Hepatocyte (in vitro differentiated cells): Measurements from ENCODE around the gene KRTAP17-1. TPM values are rescaled to one million over a fixed set of nuclear protein-coding genes. Genes with fewer than 3 reads are reported as not detected.
"Not testable (repeated sequence)": the region's sequence is repeated elsewhere in the genome, so short reads cannot be mapped to it uniquely, and the experiment has no call there.

Experiments
- DNase-seq: peaks from one replicate; pipeline ENCODE4 v3.0.0-alpha.2; 2016; ENCODE audit warnings: low spot score
- H2AFZ ChIP-seq: fragments of 200-600 bp; sonication (generic); 2 replicates; pipeline ENCODE4 v1.6.0; 2016; ENCODE audit warnings: antibody characterized with exemption, mild to moderate bottlenecking
- H3K27ac ChIP-seq: fragments of 200-600 bp; sonication (generic); 2 replicates; pipeline ENCODE4 v1.5.1; 2016; ENCODE audit warnings: mild to moderate bottlenecking
- H3K27me3 ChIP-seq: fragments of 200-600 bp; sonication (generic); 2 replicates; pipeline ENCODE4 v1.6.1; 2016
- H3K36me3 ChIP-seq: fragments of 200-600 bp; sonication (generic); replicated peaks from 2 replicates; pipeline ENCODE4 v1.5.1; 2016; ENCODE audit warnings: low read depth; ENCODE audit not compliant: insufficient read depth
- H3K4me1 ChIP-seq: fragments of 200-600 bp; sonication (generic); 2 replicates; pipeline ENCODE4 v1.5.1; 2016; ENCODE audit warnings: mild to moderate bottlenecking, moderate library complexity; ENCODE audit not compliant: insufficient read depth
- H3K4me2 ChIP-seq: fragments of 200-600 bp; sonication (generic); 2 replicates; pipeline ENCODE4 v1.6.0; 2016
- H3K4me3 ChIP-seq: fragments of 200-600 bp; sonication (generic); 2 replicates; pipeline ENCODE4 v1.5.1; 2016; ENCODE audit warnings: mild to moderate bottlenecking
- H3K79me2 ChIP-seq: fragments of 200-600 bp; sonication (generic); 2 replicates; pipeline ENCODE4 v1.6.0; 2017; ENCODE audit warnings: mild to moderate bottlenecking
- H3K9me2 ChIP-seq: fragments of 200-600 bp; sonication (generic); replicated peaks from 2 replicates; pipeline ENCODE4 v1.6.0; 2017; ENCODE audit warnings: mild to moderate bottlenecking; ENCODE audit not compliant: insufficient read depth
- H3K9me3 ChIP-seq: fragments of 200-600 bp; sonication (generic); 2 replicates; pipeline ENCODE4 v1.5.1; 2016; ENCODE audit warnings: low read depth, mild to moderate bottlenecking
- H4K20me1 ChIP-seq: fragments of 200-600 bp; sonication (generic); 2 replicates; pipeline ENCODE4 v1.6.0; 2016; ENCODE audit warnings: mild to moderate bottlenecking; ENCODE audit not compliant: insufficient read depth, poor library complexity, severe bottlenecking
- CTCF ChIP-seq: fragments of 200-600 bp; sonication (generic); IDR thresholded peaks from 2 replicates; pipeline ENCODE4 v1.5.1; 2016; ENCODE audit warnings: antibody characterized with exemption, mild to moderate bottlenecking; ENCODE audit not compliant: poor library complexity
- EZH2 ChIP-seq: fragments of 200-600 bp; sonication (generic); IDR thresholded peaks from 2 replicates; pipeline ENCODE4 v1.6.1; 2016; ENCODE audit warnings: antibody characterized with exemption, mild to moderate bottlenecking, borderline replicate concordance
- EZH2phosphoT487 ChIP-seq: fragments of 200-600 bp; sonication (generic); IDR thresholded peaks from one replicate; pipeline ENCODE4 v1.6.1; 2018; ENCODE audit warnings: antibody characterized with exemption, mild to moderate bottlenecking, low read depth, moderate library complexity; ENCODE audit not compliant: unreplicated experiment, severe bottlenecking
- WGBS: methylation state at CpG from one replicate; pipeline ENCODE4 v1.1.6; 2016; ENCODE audit warnings: low lambda C conversion rate; ENCODE audit errors: missing lambda C conversion rate; 5-methylcytosine and 5-hydroxymethylcytosine counted together
- polyA plus RNA-seq: library from polyadenylated mRNA; unstranded; fragments of >200 nt; fragmentation: Nextera tagmentation; extraction: Ambion mirVana; gene quantifications from 2 replicates; pipeline ENCODE4 v1.2.1, GENCODE V29; 2016
- total RNA-seq: library from RNA; depleted of rRNA; stranded (reverse); fragments of >200 nt; gene quantifications from 2 replicates; pipeline ENCODE4 v1.2.3, GENCODE V29; 2014

KRTAP17-1 gene
- total and polyA plus RNA-seq, 2 experiments from 2014 or later: 0.33 TPM; not detected in 1

- peak; percentile 1 for DNase-seq
- no peak overlapping the region for H3K4me2 ChIP-seq
- H3K4me1 ChIP-seq: no peaks in the 10 kb centered on the region
- no peak overlapping the region for H2AFZ ChIP-seq
- peaks cover 7% of the 10 kb centered on the region for H3K27me3 ChIP-seq
- no peak overlapping the region for H3K27ac ChIP-seq
- no peaks in the 10 kb centered on the region for H4K20me1 ChIP-seq
- no peaks in the 10 kb centered on the region for H3K9me2 ChIP-seq
- H3K9me3 ChIP-seq: no peaks in the 10 kb centered on the region
- no peaks in the 10 kb centered on the region for H3K36me3 ChIP-seq
- WGBS: 89% methylated on average over 3 of the region's 3 CpGs
- no peaks in the 10 kb centered on the region for H3K79me2 ChIP-seq
- TF ChIP-seq CTCF (no peak), EZH2phosphoT487 (no peak), EZH2 (no peak)
- no peak overlapping the region for H3K4me3 ChIP-seq
Observed at GRCh38 chr17:41278176-41278955, 37.1 kb downstream of the KRTAP17-1 start.

- not testable (repeated sequence) for H3K4me2 ChIP-seq, H3K79me2 ChIP-seq, H3K27ac ChIP-seq, H3K9me3 ChIP-seq, H4K20me1 ChIP-seq, H2AFZ ChIP-seq, H3K36me3 ChIP-seq, H3K4me3 ChIP-seq, H3K27me3 ChIP-seq, H3K4me1 ChIP-seq, H3K9me2 ChIP-seq
- WGBS: 87% methylated on average over 3 of the region's 3 CpGs
- peak; percentile 1 for DNase-seq
Observed at GRCh38 chr17:41275648-41276190, 39.8 kb downstream of the KRTAP17-1 start, which contains the start of gene KRTAP9-7. Gene KRTAP9-7 (plus strand): TSS chr17:41275698. CDS start chr17:41275698, 0 bp downstream.

- TF ChIP-seq EZH2 (no peak), CTCF (no peak)
- Histone ChIP-seq H4K20me1 (no peaks in the 10 kb centered on the region), H3K4me3 (no peak overlapping the region), H3K27me3 (peaks cover 5% of the 10 kb centered on the region), H3K9me2 (no peaks in the 10 kb centered on the region), H2AFZ (no peak overlapping the region), H3K79me2 (no peaks in the 10 kb centered on the region), H3K9me3 (no peaks in the 10 kb centered on the region), H3K27ac (no peak overlapping the region), H3K4me2 (no peak overlapping the region), H3K36me3 (no peaks in the 10 kb centered on the region), H3K4me1 (no peaks in the 10 kb centered on the region)
- no peak for DNase-seq
- WGBS: no CpG with 5 or more reads among the region's 1 CpG
Observed at GRCh38 chr17:41271858-41272257, 43.7 kb downstream of the KRTAP17-1 start.

- not testable (repeated sequence) for H3K36me3 ChIP-seq, H3K9me2 ChIP-seq, H3K27me3 ChIP-seq, H3K4me3 ChIP-seq, H2AFZ ChIP-seq, H4K20me1 ChIP-seq, H3K4me1 ChIP-seq, H3K79me2 ChIP-seq, H3K27ac ChIP-seq, H3K9me3 ChIP-seq, H3K4me2 ChIP-seq, DNase-seq
- WGBS: no CpG with 5 or more reads among the region's 1 CpG
Observed at GRCh38 chr17:41271323-41271722, 44.2 kb downstream of the KRTAP17-1 start.
